GM18909 (cell line): ENCODE data around the gene AP5B1.

Source experiments
- ATAC-seq: cut with Tn5 transposase; IDR thresholded peaks from one replicate; pipeline ENCODE4 v1.9.1; 2021; ENCODE audit warnings: mild to moderate bottlenecking; ENCODE audit not compliant: unreplicated experiment, poor library complexity

Gene AP5B1

GRCh38 chr11:65801153-65801987, 20.6 kb upstream of the AP5B1 start:
- ATAC-seq, result no peak

- ATAC-seq, result no peak
These were observed 18.1 kb upstream of the AP5B1 start for GRCh38 chr11:65798882-65799281.

DNA sequence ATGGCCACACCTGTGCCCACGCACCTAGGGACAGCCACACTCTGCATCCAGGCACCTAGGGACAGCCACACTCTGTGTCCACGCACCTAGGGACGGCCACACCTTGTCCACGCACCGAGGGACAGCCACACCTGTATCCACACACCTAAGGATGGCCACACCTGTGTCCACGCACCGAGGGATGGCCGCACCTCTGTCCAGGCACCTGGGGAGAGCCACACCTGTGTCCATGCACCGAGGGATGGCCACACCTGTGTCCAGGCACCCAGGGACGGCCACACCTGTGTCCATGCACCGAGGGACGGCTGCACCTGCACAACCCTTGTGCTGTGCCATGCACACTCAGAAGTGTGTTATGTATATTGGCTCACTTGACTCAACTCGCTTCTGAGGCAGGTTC, 16.9 kb upstream of the AP5B1 start:
- ATAC-seq, result no peak

DNA sequence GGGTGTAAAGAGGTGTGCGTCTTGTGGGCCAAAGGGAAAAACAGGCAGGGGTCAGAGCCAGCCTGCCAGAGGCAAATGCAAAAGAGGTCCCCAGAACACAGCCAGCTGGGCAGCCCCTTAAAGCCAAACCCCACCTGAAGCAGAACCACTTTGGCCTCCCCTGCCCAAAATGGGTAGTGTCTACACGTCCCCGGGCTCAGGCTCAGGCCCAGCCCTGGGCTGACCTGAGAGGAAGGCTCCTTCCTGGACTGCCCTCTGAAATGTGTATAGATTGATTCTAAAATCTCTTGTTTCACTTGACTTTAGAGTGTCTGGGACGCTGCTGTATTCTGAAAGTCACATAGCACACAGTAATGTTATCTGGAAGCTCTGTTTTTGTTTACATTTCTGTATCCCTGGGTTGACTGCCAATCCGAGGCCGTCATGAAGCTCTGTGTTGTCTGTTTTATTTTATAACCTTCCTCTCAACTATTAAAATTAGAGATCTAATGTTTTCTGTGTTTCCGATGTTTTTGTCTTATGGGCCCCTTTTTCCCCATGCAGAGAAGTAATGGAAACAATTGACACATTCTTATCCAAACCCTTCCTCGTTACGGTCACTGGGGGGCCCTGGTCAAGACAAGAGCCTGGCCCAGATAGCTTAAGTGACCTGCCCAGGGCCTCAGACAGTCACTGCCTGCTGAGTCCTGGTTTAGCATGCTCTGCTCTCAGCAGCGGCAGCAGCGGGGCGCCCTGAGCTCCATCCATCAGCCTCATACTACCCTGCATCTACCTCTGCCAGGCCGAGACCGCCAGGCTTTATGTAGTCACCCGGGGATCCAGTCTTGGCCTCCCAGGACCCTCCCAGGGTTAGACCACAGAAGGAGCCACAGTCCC, 16.2 kb upstream of the AP5B1 start:
- ATAC-seq, result no peak

- ATAC-seq, result no peak
These were observed 14.1 kb upstream of the AP5B1 start for GRCh38 chr11:65794570-65795510.

DNA sequence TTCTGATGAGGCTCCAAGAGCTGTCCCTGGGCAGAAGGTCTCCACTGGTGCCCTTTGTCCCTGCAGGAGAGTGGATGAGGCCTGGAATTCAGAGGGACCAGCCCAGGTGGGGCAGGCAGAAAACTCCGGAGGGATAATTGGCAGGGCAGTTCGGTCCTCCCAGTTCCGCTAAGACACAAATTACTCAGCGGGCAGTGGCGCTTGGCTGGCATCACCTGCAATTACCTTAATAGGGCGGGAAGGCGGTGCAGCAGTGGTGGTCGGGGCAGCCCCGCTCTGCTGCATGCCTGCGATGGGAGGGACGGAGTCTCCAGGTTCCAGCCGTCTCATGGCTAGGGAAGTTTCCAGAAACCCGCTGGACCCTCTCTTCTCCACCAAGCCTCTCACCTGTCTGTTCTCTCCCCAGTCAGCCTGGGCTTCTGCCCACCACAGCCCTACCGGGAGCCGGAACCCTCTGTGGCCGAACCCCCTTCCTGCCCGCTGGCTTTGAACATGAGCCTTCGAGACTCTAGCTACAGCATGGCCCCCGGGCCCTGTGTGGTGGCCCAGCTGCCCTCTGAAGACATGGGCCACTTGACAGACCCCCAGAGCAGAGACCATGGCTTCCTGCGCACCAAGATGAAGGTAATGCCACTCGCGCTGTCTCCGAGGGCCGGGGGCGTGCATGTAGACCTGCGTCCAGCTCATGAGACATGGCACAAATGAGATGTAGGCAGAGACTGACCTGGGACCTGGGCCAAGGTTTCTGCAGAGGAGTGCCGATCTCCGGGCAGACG, 13.0 kb upstream of the AP5B1 start:
- no peak for ATAC-seq

- ATAC-seq, result no peak
These were observed 12.4 kb upstream of the AP5B1 start for GRCh38 chr11:65793144-65793581.

DNA sequence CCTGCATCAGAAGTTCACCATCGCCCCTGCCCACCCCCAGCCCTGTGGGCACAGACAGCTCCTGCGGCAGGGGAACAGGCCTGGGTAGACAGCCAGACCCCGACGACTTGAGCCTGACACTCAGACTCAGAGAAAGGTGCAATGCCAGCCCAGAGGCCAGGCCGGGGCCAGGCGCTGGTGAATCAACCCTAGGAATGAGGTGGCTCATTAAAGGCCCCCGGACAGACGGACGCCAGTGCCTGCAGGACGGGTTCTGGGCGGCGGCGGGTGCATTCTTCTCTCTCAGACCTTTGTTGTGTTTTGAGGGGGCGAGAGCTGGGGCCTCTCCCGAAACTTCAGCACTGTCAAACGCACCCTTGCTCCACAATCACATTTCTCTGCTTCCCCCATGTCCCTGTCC, 11.7 kb upstream of the AP5B1 start:
- no peak for ATAC-seq

DNA sequence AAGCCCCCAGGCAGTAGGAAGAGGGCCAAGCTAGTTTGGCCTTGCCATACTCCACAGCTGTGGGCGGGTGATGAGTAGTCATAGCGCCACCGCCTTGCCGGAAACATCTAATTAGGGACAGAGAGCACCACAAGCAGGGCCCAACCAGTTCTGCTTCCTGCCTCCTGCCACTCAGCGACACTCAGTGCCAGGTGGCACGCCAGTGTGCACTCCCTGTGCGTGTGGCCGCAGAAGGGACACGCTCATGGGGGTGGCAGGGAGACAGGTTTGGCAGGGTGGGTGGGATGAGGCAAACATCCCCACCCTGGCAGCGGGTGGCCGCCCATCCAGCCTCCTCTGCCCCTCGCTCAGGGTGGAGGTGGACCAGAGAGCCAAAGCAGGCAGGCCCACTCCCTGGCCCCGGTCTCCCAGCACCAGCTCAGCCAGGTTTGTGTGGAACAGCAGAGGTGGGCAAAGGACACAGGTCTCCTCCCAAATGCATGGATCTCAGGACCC, 11.0 kb upstream of the AP5B1 start:
- ATAC-seq, result peak; percentile 75

GRCh38 chr11:65790902-65791650, 10.3 kb upstream of the AP5B1 start:
- no peak for ATAC-seq

GRCh38 chr11:65790104-65790901, 9.5 kb upstream of the AP5B1 start:
- no peak for ATAC-seq

GRCh38 chr11:65789230-65790103, 8.7 kb upstream of the AP5B1 start:
- ATAC-seq, result no peak

DNA sequence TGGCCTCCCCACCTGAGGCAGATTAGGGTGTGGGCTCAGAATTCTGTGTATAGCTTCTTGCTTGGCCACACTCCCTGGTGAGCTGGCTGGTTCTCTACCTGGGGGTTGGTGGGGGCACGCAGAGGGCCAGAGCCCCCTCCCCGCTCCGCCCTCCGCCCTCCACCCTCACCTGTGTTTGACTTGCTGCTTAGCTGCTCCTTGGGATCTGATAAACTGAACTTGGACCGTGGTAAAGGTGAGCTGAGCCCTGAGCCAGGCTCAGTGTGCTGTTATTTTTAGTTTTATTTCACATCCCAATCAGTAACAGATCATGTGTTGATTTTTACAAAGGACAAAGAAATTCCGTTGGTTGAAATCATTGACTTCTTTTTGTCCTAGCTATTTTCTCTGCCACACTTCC, 8.0 kb upstream of the AP5B1 start:
- no peak for ATAC-seq

DNA sequence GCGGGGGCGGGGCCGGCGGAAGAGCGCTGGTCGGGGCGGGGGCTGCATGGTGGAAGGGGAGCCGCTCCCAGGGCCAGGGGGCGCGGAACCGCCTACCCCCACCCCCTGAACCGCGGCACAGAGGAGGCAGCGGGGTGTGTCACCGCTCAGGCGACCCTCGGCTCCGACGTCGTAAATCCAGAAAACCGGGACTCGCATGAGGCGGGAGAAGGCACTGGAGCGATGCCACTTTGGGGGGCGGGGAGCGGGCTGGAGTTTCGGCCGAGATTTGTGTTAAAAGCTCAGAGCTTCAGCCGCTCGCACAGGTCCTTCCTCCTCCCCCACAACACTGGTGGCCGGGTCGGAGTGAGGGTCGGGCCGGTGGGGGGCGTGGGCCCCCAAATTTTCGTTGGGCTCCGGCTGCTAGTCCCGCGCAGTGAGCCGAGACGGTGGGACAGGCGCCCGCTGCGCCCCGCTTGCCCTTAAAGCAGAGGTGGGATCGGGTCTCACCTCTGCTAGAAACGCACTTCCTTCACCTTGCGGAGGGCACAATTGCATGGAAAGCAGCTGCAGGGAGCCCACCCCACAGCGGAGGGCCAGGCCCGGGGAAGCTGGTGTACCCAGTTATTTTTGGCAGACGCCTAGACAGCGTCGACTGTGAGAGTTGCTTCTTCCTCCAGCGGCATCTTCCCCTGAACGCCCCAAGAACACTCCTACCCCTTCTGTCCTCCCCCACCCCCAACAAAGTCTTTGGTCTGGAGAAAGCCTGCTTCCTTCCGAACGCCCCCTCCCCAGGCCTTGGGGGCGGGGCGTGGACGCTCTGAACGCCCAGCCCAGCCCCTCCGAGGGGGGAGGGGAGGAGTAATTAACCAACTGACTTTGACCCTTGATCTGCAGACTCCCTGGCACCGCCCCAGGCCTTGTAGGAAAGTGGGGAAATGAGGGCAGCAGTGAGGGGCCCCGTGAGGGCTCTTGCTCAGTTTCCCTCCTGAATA, 7.2 kb upstream of the AP5B1 start:
- ATAC-seq, result no peak

DNA sequence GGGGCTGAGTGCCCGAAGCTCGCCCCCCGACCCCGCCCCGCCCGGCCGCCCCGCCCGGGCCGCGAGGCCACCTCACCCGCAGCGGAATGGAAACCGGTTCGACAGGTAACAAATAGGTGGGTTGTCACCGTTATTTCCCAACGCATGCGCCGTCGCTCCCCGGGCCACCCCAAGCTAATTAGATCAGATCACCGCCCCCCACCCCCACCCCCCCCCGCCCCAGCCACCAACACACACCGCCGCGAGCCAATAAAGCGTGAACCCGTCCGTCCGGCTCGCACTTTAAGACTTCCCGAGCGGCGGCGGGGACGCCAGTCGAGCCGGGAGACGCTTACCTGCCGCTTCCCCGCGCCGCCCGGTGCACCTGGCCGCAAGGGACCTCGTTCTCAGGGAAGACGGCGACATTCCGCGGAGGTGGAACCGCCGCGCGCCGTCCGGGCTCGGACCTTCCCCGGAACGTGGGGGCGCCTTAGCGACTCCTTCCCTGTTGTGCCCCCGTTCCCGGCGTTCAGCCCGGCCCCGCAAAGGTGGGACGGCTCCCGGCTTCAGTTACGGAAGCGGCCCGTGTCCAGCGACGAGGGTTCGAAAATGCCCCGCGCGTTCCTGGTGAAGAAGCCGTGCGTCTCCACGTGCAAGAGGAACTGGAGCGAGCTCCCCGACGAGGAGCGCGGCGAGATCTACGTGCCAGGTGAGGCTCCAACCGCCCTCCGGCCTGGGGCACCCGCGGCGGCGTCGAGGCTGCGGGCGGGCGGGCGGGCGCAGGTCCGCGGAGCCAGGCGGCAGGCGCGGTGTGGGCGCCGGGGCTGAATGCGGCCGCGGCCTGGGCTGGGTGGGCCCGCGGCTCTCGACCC, 6.2 kb upstream of the AP5B1 start, which contains the start of gene OVOL1:
Gene OVOL1 (plus strand): TSS at position 278 of the 851 bp plus-strand sequence. CDS start 311 bp downstream, at position 589.
- ATAC-seq, result no peak
